Cardiac muscle cell (in vitro differentiated cells and primary cell): ENCODE results near the gene RNF146. TPM values are rescaled to one million over a fixed set of nuclear protein-coding genes. Genes with fewer than 3 reads are reported as not detected.
"Not testable (repeated sequence)": the region's sequence is repeated elsewhere in the genome, so short reads cannot be mapped to it uniquely, and the experiment has no call there.

Experiments
- DNase-seq, 2 donors: peaks; one replicate each; pipeline versions ENCODE4 v3.0.0 to v3.0.0-alpha.2; 2010 to 2017; ENCODE audit warnings: low read depth in 1 of 2, low spot score in 1 of 2
- H3K27ac ChIP-seq: fragments of 200-600 bp; sonication (generic); 2 replicates; pipeline ENCODE4 v1.5.1; 2016
- H3K27me3 ChIP-seq: fragments of 200-600 bp; sonication (generic); 2 replicates; pipeline ENCODE4 v1.6.0; 2016; ENCODE audit warnings: control low read depth
- H3K36me3 ChIP-seq: fragments of 200-600 bp; sonication (generic); 2 replicates; pipeline ENCODE4 v1.5.1; 2016; ENCODE audit warnings: control low read depth
- H3K4me1 ChIP-seq: fragments of 200-600 bp; sonication (generic); 2 replicates; pipeline ENCODE4 v1.8.1; 2017; ENCODE audit warnings: low read depth, mild to moderate bottlenecking, mixed run types
- H3K4me3 ChIP-seq: fragments of 200-600 bp; sonication (generic); 2 replicates; pipeline ENCODE4 v1.5.1; 2016; ENCODE audit warnings: mild to moderate bottlenecking
- H3K9me3 ChIP-seq: fragments of 200-600 bp; sonication (generic); 2 replicates; pipeline ENCODE4 v1.5.1; 2017; ENCODE audit warnings: low read depth, mild to moderate bottlenecking, control low read depth
- CTCF ChIP-seq: IDR thresholded peaks from 2 replicates; pipeline ENCODE4 v1.5.1; 2012; ENCODE audit warnings: low read depth, mild to moderate bottlenecking, low read length
- polyA plus RNA-seq: library from polyadenylated mRNA; unstranded; fragments of >200 nt; fragmentation: Nextera tagmentation; extraction: Ambion mirVana; gene quantifications from 2 replicates; pipeline ENCODE4 v1.2.1, GENCODE V29; 2016
- total RNA-seq: library from RNA; depleted of rRNA; stranded (reverse); fragments of >200 nt; gene quantifications from 2 replicates; pipeline ENCODE4 v1.2.3, GENCODE V29; 2016

The RNF146 gene
- total RNA-seq, result 51.9 and 86.0 TPM in 2 replicates
- 47.8 and 63.6 TPM in 2 replicates for polyA plus RNA-seq

DNA sequence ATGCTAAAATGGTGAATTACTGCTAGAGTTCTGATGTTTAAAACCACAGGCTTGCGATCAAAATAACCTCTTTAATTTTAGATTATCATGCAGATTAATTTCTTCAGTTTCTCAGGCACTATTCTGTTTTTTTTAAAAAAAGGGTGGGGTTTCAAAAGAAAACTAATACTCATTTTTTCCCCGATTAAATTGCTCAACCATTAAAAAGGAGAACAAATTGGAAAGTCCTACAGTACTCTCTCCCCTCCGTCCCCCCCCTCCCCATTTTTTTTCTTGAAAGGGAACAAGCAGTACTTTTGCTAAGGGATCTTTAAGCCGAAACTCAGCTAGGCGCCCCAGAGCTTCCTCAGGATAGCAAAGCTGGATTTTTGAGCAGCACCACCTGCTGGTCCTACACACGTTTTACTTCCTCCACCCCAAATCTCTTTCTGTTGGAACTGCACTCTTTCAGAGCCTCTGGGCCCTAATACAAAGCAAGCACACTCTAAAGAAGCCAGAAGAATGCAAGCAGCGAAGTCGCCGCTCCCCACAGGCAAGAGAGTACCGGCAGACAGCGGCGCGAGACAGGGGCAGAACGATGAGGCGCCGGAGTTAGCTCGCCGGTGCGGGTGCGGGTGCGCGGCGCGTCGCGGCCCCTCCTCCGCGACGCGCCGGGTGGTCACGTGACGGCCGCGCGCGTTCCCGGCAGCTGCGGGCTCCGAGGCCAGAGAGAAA is at the start of gene RNF146:
TSS of gene RNF146 (plus strand) at position 687 of the 714 bp plus-strand sequence. CDS start 13,475 bp downstream, outside the sequence.
- H3K27me3 ChIP-seq, result no peaks in the 10 kb centered on the region
- H3K4me3 ChIP-seq, result peak within 1 kb of the TSS; percentile 62
- no peaks in the 10 kb centered on the region for H3K9me3 ChIP-seq
- peak within 1 kb of the TSS; percentile 96 for H3K27ac ChIP-seq
- H3K36me3 ChIP-seq, result no peaks in the 10 kb centered on the region
- peaks cover 9% of the 10 kb centered on the region for H3K4me1 ChIP-seq
- peak; percentile 81 for TF ChIP-seq CTCF
- peak; percentile 86 to 88 for DNase-seq

- H3K27ac ChIP-seq, result no peak overlapping the region
Measured at GRCh38 chr6:127219869-127220268, 46.8 kb upstream of the RNF146 start.

GRCh38 chr6:127221201-127221600 is 45.5 kb upstream of the RNF146 start:
- no peak for DNase-seq
- Histone ChIP-seq H3K36me3 (no peaks in the 10 kb centered on the region), H3K27me3 (no peaks in the 10 kb centered on the region), H3K9me3 (no peaks in the 10 kb centered on the region), H3K27ac (no peak overlapping the region), H3K4me1 (no peaks in the 10 kb centered on the region), H3K4me3 (no peak overlapping the region)
- TF ChIP-seq CTCF, result no peak

More at GRCh38 chr6:127219869-127220268, 46.8 kb upstream of the RNF146 start:
- H3K4me3 ChIP-seq, result no peak overlapping the region
- no peaks in the 10 kb centered on the region for H3K4me1 ChIP-seq
- DNase-seq, result no peak
- H3K36me3 ChIP-seq, result no peaks in the 10 kb centered on the region
- no peaks in the 10 kb centered on the region for H3K9me3 ChIP-seq
- TF ChIP-seq CTCF, result no peak
- no peaks in the 10 kb centered on the region for H3K27me3 ChIP-seq

GRCh38 chr6:127222418-127222817 is 44.2 kb upstream of the RNF146 start:
- no peaks in the 10 kb centered on the region for H3K9me3 ChIP-seq

GRCh38 chr6:127225497-127225896 is 41.2 kb upstream of the RNF146 start:
- no peak for TF ChIP-seq CTCF
- H3K27me3 ChIP-seq, result no peaks in the 10 kb centered on the region
- DNase-seq, result no peak
- no peaks in the 10 kb centered on the region for H3K36me3 ChIP-seq
- H3K4me3 ChIP-seq, result no peak overlapping the region
- H3K9me3 ChIP-seq, result no peaks in the 10 kb centered on the region
- H3K4me1 ChIP-seq, result no peaks in the 10 kb centered on the region
- no peak overlapping the region for H3K27ac ChIP-seq

More at GRCh38 chr6:127222418-127222817, 44.2 kb upstream of the RNF146 start:
- Histone ChIP-seq H3K4me1 (no peaks in the 10 kb centered on the region), H3K4me3 (no peak overlapping the region), H3K27ac (no peak overlapping the region), H3K27me3 (no peaks in the 10 kb centered on the region), H3K36me3 (no peaks in the 10 kb centered on the region)
- DNase-seq, result no peak
- TF ChIP-seq CTCF, result no peak

DNA sequence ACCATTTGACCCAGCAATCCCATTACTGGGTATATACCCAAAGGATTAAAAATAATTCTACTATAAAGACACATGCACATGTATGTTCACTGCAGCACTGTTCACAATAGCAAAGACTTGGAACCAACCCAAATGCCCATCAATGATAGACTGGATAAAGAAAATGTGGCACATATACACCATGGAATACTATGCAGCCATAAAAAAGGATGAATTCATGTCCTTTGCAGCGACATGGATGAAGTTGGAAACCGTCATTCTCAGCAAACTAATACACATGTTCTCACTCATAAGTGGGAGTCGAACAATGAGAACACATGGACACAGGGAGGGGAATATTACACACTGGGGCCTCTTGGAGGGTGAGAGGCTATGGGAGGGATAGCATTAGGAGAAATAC is 32.8 kb upstream of the RNF146 start:
- H3K36me3 ChIP-seq, DNase-seq, H3K4me1 ChIP-seq, H3K27me3 ChIP-seq, H3K9me3 ChIP-seq, H3K4me3 ChIP-seq, H3K27ac ChIP-seq: not testable (repeated sequence)
